ENCODE data around the gene PAPPA2.
"Not testable (repeated sequence)": the region's sequence is repeated elsewhere in the genome, so short reads cannot be mapped to it uniquely, and the experiment has no call there.

The PAPPA2 gene

GRCh38 chr1:176462674-176463378 is at the start of gene PAPPA2:
TSS of gene PAPPA2 (plus strand) at chr1:176463175. CDS start at chr1:176556323, 93,148 bp downstream.
- Mint-ChIP-seq H3K4me3 (no peak within 1 kb of the TSS), H3K9me3 (no peaks in the 10 kb centered on the region), H3K27me3 (peaks cover 4% of the 10 kb centered on the region), H3K27ac (no peak within 1 kb of the TSS), H3K4me1 (no peaks in the 10 kb centered on the region), H3K36me3 (no peaks in the 10 kb centered on the region)
- ATAC-seq: no peak

GRCh38 chr1:176416777-176417176 is 46.2 kb upstream of the PAPPA2 start:
- Mint-ChIP-seq H3K9me3 (peaks cover 2% of the 10 kb centered on the region), H3K27ac (no peak overlapping the region), H3K36me3 (no peaks in the 10 kb centered on the region), H3K4me3 (no peak overlapping the region), H3K4me1 (no peaks in the 10 kb centered on the region), H3K27me3 (peaks cover 39% of the 10 kb centered on the region)
- ATAC-seq: no peak

- not testable (repeated sequence) for ATAC-seq, H3K27ac Mint-ChIP-seq, H3K4me3 Mint-ChIP-seq, H3K4me1 Mint-ChIP-seq, H3K36me3 Mint-ChIP-seq
- H3K27me3 Mint-ChIP-seq: peaks cover 27% of the 10 kb centered on the region
- peaks cover 11% of the 10 kb centered on the region for H3K9me3 Mint-ChIP-seq
Observed at GRCh38 chr1:176419608-176420007, 43.4 kb upstream of the PAPPA2 start.

GRCh38 chr1:176434234-176434633 is 28.7 kb upstream of the PAPPA2 start:
- no peaks in the 10 kb centered on the region for H3K9me3 Mint-ChIP-seq
- ATAC-seq: no peak
- no peak overlapping the region for H3K27ac Mint-ChIP-seq
- H3K36me3 Mint-ChIP-seq: no peaks in the 10 kb centered on the region
- no peaks in the 10 kb centered on the region for H3K4me1 Mint-ChIP-seq
- peaks cover 8% of the 10 kb centered on the region for H3K27me3 Mint-ChIP-seq
- H3K4me3 Mint-ChIP-seq: no peak overlapping the region

GRCh38 chr1:176436251-176436650 is 26.7 kb upstream of the PAPPA2 start:
- H3K9me3 Mint-ChIP-seq: no peaks in the 10 kb centered on the region
- H3K4me3 Mint-ChIP-seq: no peak overlapping the region
- no peaks in the 10 kb centered on the region for H3K36me3 Mint-ChIP-seq
- ATAC-seq: no peak
- no peaks in the 10 kb centered on the region for H3K4me1 Mint-ChIP-seq
- H3K27ac Mint-ChIP-seq: no peak overlapping the region
- H3K27me3 Mint-ChIP-seq: no peaks in the 10 kb centered on the region

GRCh38 chr1:176440176-176440575 is 22.8 kb upstream of the PAPPA2 start:
- Mint-ChIP-seq H3K4me1 (no peaks in the 10 kb centered on the region), H3K36me3 (no peaks in the 10 kb centered on the region), H3K27ac (no peak overlapping the region), H3K4me3 (no peak overlapping the region), H3K27me3 (peaks cover 1% of the 10 kb centered on the region), H3K9me3 (no peaks in the 10 kb centered on the region)
- no peak for ATAC-seq

GRCh38 chr1:176444286-176444685 is 18.7 kb upstream of the PAPPA2 start:
- no peak for ATAC-seq
- Mint-ChIP-seq H3K4me1 (no peaks in the 10 kb centered on the region), H3K4me3 (no peak overlapping the region), H3K9me3 (no peaks in the 10 kb centered on the region), H3K27ac (no peak overlapping the region), H3K36me3 (no peaks in the 10 kb centered on the region), H3K27me3 (peaks cover 17% of the 10 kb centered on the region)

- no peaks in the 10 kb centered on the region for H3K9me3 Mint-ChIP-seq
- no peak overlapping the region for H3K4me3 Mint-ChIP-seq
- no peak for ATAC-seq
- H3K36me3 Mint-ChIP-seq: no peaks in the 10 kb centered on the region
- no peaks in the 10 kb centered on the region for H3K4me1 Mint-ChIP-seq
- peaks cover 17% of the 10 kb centered on the region for H3K27me3 Mint-ChIP-seq
- no peak overlapping the region for H3K27ac Mint-ChIP-seq
Observed at GRCh38 chr1:176445402-176445801, 17.6 kb upstream of the PAPPA2 start.

- H3K27ac Mint-ChIP-seq: no peak overlapping the region
- ATAC-seq: no peak
Observed at GRCh38 chr1:176448340-176448739, 14.6 kb upstream of the PAPPA2 start.

GRCh38 chr1:176450526-176450925 is 12.4 kb upstream of the PAPPA2 start:
- H3K27me3 Mint-ChIP-seq: peaks cover 22% of the 10 kb centered on the region
- no peak overlapping the region for H3K27ac Mint-ChIP-seq
- no peak for ATAC-seq
- H3K4me1 Mint-ChIP-seq: no peaks in the 10 kb centered on the region
- H3K9me3 Mint-ChIP-seq: peaks cover 4% of the 10 kb centered on the region
- H3K36me3 Mint-ChIP-seq: no peaks in the 10 kb centered on the region
- H3K4me3 Mint-ChIP-seq: no peak overlapping the region

More at GRCh38 chr1:176448340-176448739, 14.6 kb upstream of the PAPPA2 start:
- Mint-ChIP-seq H3K36me3 (no peaks in the 10 kb centered on the region), H3K27me3 (peaks cover 17% of the 10 kb centered on the region), H3K4me3 (no peak overlapping the region), H3K9me3 (peaks cover 4% of the 10 kb centered on the region), H3K4me1 (no peaks in the 10 kb centered on the region)

GRCh38 chr1:176451741-176452140 is 11.2 kb upstream of the PAPPA2 start:
- ATAC-seq, H3K27ac Mint-ChIP-seq, H3K27me3 Mint-ChIP-seq, H3K4me1 Mint-ChIP-seq, H3K4me3 Mint-ChIP-seq, H3K36me3 Mint-ChIP-seq, H3K9me3 Mint-ChIP-seq: not testable (repeated sequence)

GRCh38 chr1:176456795-176457194 is 6.2 kb upstream of the PAPPA2 start:
- H3K27me3 Mint-ChIP-seq: peaks cover 23% of the 10 kb centered on the region
- no peak overlapping the region for H3K27ac Mint-ChIP-seq
- H3K9me3 Mint-ChIP-seq: peaks cover 4% of the 10 kb centered on the region
- H3K36me3 Mint-ChIP-seq: no peaks in the 10 kb centered on the region
- no peak for ATAC-seq
- H3K4me1 Mint-ChIP-seq: no peaks in the 10 kb centered on the region
- H3K4me3 Mint-ChIP-seq: no peak overlapping the region

- Mint-ChIP-seq H3K4me1 (no peaks in the 10 kb centered on the region), H3K27me3 (peaks cover 14% of the 10 kb centered on the region), H3K4me3 (no peak overlapping the region), H3K9me3 (no peaks in the 10 kb centered on the region), H3K36me3 (no peaks in the 10 kb centered on the region), H3K27ac (no peak overlapping the region)
- no peak for ATAC-seq
Observed at GRCh38 chr1:176460544-176461336, 2.2 kb upstream of the PAPPA2 start.

- no peaks in the 10 kb centered on the region for H3K9me3 Mint-ChIP-seq
- no peaks in the 10 kb centered on the region for H3K4me1 Mint-ChIP-seq
- H3K36me3 Mint-ChIP-seq: no peaks in the 10 kb centered on the region
- H3K4me3 Mint-ChIP-seq: no peak overlapping the region
- peaks cover 14% of the 10 kb centered on the region for H3K27me3 Mint-ChIP-seq
- ATAC-seq: no peak
- no peak overlapping the region for H3K27ac Mint-ChIP-seq
Observed at GRCh38 chr1:176461576-176461975, 1.4 kb upstream of the PAPPA2 start.

GRCh38 chr1:176466514-176466913 is 3.5 kb downstream of the PAPPA2 start:
- ATAC-seq: no peak
- no peaks in the 10 kb centered on the region for H3K27me3 Mint-ChIP-seq
- no peak overlapping the region for H3K27ac Mint-ChIP-seq
- H3K9me3 Mint-ChIP-seq: no peaks in the 10 kb centered on the region
- no peaks in the 10 kb centered on the region for H3K4me1 Mint-ChIP-seq
- H3K36me3 Mint-ChIP-seq: no peaks in the 10 kb centered on the region
- H3K4me3 Mint-ChIP-seq: no peak overlapping the region

GRCh38 chr1:176469450-176470010 is 6.6 kb downstream of the PAPPA2 start:
- H3K27ac Mint-ChIP-seq: no peak overlapping the region
- no peaks in the 10 kb centered on the region for H3K4me1 Mint-ChIP-seq
- ATAC-seq: peak; percentile 22
- peaks cover 7% of the 10 kb centered on the region for H3K27me3 Mint-ChIP-seq
- H3K9me3 Mint-ChIP-seq: no peaks in the 10 kb centered on the region
- no peak overlapping the region for H3K4me3 Mint-ChIP-seq
- no peaks in the 10 kb centered on the region for H3K36me3 Mint-ChIP-seq

Data from stimulated activated memory B cell treated with anti-CD40 and anti-IgM and Interleukin-4, amounts not matched to agents 10 μg/mL and 1 μg/mL and 100 μg/mL, for 72 hours (primary cell).